COLO668 (cell line): Measurements from ENCODE around the gene ZCWPW1.
"Not testable (repeated sequence)": the region's sequence is repeated elsewhere in the genome, so short reads cannot be mapped to it uniquely, and the experiment has no call there.

Experiments
- DNase-seq: peaks from one replicate; lab custom pipeline; 2025; ENCODE audit not compliant: unreplicated experiment; lab: John Stamatoyannopoulos, UW

Gene ZCWPW1

GRCh38 chr7:100455206-100455605 lies 26.7 kb upstream of the ZCWPW1 start:
- DNase-seq, result no peak

DNA sequence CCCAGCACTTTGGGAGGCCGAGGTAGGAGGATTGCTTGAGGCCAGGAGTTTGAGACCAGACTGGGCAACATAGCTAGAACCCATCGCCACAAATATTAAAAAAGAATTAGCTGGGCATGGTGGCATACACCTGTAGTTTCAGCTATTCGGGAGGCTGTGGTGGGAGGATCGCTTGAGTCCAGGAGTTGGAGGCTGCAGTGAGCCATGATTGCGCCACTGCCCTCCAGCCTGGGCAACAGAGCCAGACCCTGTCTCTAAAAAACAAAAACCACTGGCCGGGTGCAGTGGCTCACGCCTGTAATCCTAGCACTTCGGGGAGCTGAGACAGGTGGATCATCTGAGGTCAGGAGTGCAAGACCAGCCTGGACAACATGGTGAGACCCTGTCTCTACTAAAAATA lies 25.4 kb upstream of the ZCWPW1 start:
- not testable (repeated sequence) for DNase-seq

GRCh38 chr7:100452513-100452912 lies 24.0 kb upstream of the ZCWPW1 start:
- no peak for DNase-seq

- no peak for DNase-seq
Observed at GRCh38 chr7:100449190-100449795, 20.8 kb upstream of the ZCWPW1 start.

GRCh38 chr7:100447363-100447762 lies 18.9 kb upstream of the ZCWPW1 start:
- DNase-seq, result not testable (repeated sequence)

GRCh38 chr7:100446040-100446439 lies 17.5 kb upstream of the ZCWPW1 start:
- no peak for DNase-seq

- peak; percentile 13 for DNase-seq
Observed at GRCh38 chr7:100444311-100445278, 16.1 kb upstream of the ZCWPW1 start.

DNA sequence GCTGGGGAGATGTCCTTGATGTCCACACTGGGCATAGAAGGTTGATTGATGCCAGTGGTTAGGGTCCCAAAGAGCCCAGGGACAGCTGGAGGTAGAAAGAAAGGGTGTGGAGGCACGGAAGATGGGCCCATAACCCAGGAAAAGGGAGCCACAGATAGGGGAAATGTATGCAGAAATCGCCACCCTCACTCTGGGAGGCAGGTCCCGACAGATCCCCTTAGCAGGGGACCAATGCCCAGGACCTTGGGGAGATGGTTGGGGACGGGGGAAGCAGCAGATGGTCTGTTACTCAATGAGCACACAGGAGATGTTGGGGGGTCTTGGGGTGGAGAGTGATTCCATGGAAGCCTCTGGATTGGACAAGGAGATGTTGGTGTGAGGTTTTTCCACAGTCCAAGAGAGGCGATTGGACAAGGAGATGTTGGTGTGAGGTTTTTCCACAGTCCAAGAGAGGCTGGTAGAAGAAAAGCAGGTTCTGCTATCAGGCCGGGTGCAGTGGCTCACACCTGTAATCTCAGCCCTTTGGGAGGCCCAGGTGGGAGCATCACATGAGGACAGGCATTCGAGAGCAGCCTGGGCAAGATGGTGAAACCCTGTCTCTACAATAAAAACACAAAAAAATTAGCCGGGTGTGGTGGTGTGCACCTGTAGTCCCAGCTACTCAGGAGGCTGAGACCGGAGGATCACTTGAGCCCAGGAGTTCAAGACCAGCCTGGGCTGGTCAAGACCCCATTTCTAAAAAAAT lies 14.8 kb upstream of the ZCWPW1 start:
- DNase-seq, result no peak

- no peak for DNase-seq
Observed at GRCh38 chr7:100441641-100442535, 13.4 kb upstream of the ZCWPW1 start.

DNA sequence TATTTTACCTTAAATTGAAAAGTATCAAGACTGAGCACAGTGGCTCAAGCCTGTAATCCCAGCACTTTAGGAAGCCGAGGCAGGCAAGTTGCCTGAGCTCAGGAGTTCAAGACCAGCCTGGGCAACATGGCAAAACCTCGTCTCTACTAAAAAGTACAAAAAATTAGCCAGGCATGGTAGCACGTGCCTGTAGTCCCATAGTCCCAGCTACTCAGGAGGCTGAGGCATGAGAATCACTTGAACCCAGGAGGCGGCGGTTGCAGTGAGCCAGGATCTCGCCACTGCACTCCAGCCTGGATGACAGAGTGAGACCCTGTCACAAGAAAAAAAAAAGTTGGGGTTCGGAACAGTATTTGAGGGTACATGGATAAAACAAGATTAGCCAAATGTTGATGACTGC lies 10.7 kb upstream of the ZCWPW1 start:
- not testable (repeated sequence) for DNase-seq

GRCh38 chr7:100438731-100439130 lies 10.2 kb upstream of the ZCWPW1 start:
- not testable (repeated sequence) for DNase-seq

GRCh38 chr7:100438172-100438571 lies 9.7 kb upstream of the ZCWPW1 start:
- no peak for DNase-seq

- DNase-seq, result no peak
Observed at GRCh38 chr7:100437150-100438100, 8.9 kb upstream of the ZCWPW1 start.

- DNase-seq, result peak; percentile 72
Observed at GRCh38 chr7:100435401-100436304, 7.2 kb upstream of the ZCWPW1 start.

DNA sequence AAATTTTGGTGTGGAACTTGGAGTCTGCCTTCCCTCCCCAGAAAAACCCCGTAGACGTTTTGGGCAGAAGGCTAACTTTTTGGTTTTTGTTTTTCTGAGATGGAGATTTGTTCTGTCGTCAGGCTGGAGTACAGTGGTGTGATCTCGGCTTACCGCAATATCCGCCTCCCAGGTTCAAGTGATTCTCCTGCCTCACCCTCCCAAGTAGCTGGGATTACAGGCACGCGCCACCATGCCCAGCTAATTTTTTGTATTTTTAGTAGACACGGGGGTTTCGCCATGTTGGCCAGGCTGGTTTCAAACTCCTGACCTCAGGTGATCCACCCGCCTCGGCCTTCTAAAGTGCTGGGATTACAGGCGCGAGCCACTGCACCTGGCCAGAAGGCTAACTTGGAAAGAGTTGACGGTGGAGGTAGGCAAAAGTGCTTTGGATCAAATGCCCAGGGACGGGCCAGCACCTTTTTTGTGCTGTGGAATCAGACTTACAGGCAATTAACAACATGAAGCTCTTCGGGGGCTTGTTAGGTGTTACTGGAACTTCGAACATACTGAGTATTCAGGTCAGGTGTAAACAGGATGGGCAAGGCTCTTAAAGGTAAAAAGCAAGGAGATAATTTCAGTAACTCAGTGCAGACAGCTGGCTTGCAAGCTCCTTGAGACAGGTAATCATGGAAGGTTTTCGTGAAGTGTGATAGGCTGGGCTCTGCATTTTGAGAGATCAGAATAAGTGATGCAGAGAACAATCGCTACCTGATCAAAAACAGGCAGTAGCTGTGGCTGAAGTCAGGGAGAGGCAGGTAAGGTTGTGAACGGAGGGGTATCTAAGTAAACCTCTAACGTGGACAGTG lies 6.0 kb upstream of the ZCWPW1 start:
- no peak for DNase-seq

DNA sequence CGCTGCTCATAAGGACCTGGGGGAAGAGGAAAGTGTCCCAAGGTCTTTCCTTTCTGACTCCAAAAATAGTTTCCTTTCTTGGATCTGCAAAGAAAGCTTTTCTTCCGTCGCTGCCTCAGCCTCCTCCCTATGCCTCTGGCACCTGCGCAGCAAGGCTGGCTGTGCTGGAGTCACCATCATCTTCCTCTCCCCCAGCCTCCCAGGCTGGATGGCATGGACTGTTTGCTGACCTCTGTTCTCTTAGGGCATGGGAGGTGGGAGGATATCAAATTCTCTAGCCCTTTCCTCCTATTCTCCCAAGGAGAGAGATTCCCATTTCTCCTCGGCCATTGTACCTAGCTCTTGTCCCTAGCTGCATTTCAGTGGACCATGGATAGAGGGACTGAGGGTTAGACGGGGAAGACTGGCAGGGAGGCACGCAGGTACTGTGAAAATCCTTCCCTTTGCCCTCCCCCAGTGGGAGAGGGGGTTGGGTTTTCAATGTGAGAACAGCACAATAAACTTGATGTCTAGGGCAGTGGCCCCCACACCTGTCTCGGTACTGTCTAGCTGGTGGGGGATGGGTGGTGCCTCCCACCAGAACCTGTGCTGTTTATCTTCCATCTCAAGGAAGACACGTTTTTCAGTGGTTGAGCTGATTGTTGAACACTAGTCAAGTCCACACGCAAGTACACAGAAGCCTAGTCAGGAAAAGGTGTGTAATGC lies 5.2 kb upstream of the ZCWPW1 start:
- DNase-seq, result no peak

DNA sequence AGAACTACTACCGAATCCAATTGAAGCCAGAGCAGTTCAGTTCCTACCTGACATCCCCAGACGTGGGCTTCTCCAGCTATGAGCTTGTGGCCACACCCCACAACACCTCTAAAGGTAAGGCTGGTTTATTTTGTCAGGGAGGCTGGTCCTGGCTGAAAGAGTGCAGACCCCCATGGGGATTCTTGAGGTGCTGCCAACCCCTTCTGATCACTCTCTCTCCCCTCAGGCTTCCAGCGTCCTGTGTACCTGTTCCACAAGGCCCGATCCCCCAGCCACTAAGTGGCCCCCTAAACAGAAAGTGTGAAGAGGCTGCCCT lies 4.7 kb upstream of the ZCWPW1 start:
- no peak for DNase-seq
